Keratinocyte (primary cell): ENCODE results near the gene WDR1.

ENCODE experiments used
- CTCF ChIP-seq, 3 experiments: IDR thresholded peaks in 1 of 3; conservative IDR thresholded peaks in 1 of 3; optimal IDR thresholded peaks in 1 of 3; 2 replicates in 2 of 3; 3 replicates in 1 of 3; pipeline versions ENCODE3 to v1.5.1; 2011; ENCODE audit warnings: low read length in 3 of 3, mild to moderate bottlenecking in 3 of 3, moderate library complexity in 2 of 3, control low read depth in 1 of 3, inconsistent platforms in 1 of 3; ENCODE audit not compliant: insufficient read depth in 2 of 3; ENCODE audit errors: extremely low read depth in 1 of 3
- EZH2 ChIP-seq: IDR thresholded peaks from one replicate; pipeline ENCODE4 v1.6.1; 2012; ENCODE audit warnings: inconsistent platforms, mild to moderate bottlenecking, low read length, moderate library complexity

DNA sequence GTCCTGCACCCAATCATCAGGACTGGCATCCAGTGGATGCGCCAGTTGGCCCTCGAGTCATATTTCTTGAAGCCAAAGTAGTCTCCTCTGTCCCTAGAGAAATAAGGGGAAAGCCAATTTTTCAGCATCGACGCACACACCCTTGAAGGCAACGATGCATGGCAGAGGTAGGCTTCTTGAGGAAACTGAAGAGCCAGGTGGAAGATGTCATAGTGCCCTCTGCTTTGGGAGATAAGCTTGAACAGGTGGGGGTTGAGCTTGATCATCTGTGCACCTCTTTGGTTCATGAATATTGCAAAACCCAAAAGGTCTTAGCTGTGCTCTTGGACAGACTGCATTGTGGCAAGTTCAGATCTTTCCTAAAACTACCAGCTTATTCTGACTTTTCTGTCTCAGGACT is 34.6 kb upstream of the WDR1 start:
- TF ChIP-seq CTCF (optimal IDR thresholded peaks at IDR 0.05 in 1 of 3, IDR thresholded peaks at IDR 0.05 in 1 of 3, conservative IDR thresholded peaks at IDR 0.05 in 1 of 3; ENCODE audit: extremely low read depth in 1 of 3, insufficient read depth in 2 of 3, low read length in 3 of 3) = no peak
- no peak for TF ChIP-seq EZH2
